PC-9 (cell line): ENCODE data around the gene HLA-DMB. TPM values are rescaled to one million over a fixed set of nuclear protein-coding genes. Genes with fewer than 3 reads are reported as not detected.

Source experiments
- BruUV-seq: library from RNA; stranded (reverse); fragments of 400-500 nt; replicated peaks from 2 replicates; lab custom pipeline; 2021; lab: Mats Ljungman, UMichigan
- CTCF ChIA-PET: fragments of 300-600 bp; sonication (Branson Sonifier 250); formaldehyde crosslinking; loops from one replicate; lab custom pipeline; 2022; ENCODE audit warnings: antibody characterized with exemption; lab: Charles Lee
- POLR2A ChIA-PET: fragments of 300-600 bp; sonication (Branson Sonifier 250); formaldehyde crosslinking; loops from one replicate; lab custom pipeline; 2022; ENCODE audit warnings: antibody characterized with exemption; ENCODE audit not compliant: unreplicated experiment; lab: Charles Lee
- DNase-seq, 2 experiments: peaks; one replicate each; pipeline versions ENCODE4 v3.0.0 to v3.0.0-alpha.2; 2015 to 2022; ENCODE audit warnings: mixed read lengths in 1 of 2
- H2AFZ ChIP-seq: fragments of 200-600 bp; sonication (generic); 2 replicates; pipeline ENCODE4 v1.8.1; 2017; ENCODE audit warnings: antibody characterized with exemption
- H3F3A ChIP-seq: fragments of 200-600 bp; sonication (generic); 2 replicates; pipeline ENCODE4 v1.8.1; 2017; ENCODE audit warnings: antibody characterized with exemption, mild to moderate bottlenecking, low read depth; ENCODE audit not compliant: insufficient read depth
- H3K27ac ChIP-seq: fragments of 200-600 bp; sonication (generic); 2 replicates; pipeline ENCODE4 v1.6.1; 2016; ENCODE audit warnings: mixed run types
- H3K27me3 ChIP-seq: fragments of 200-600 bp; sonication (generic); 2 replicates; pipeline ENCODE4 v1.6.1; 2016; ENCODE audit warnings: low read depth, mixed run types; ENCODE audit not compliant: insufficient read depth
- H3K36me3 ChIP-seq: fragments of 200-600 bp; sonication (generic); 2 replicates; pipeline ENCODE4 v1.6.1; 2016; ENCODE audit warnings: low read depth, mixed run types
- H3K4me1 ChIP-seq: fragments of 200-600 bp; sonication (generic); replicated peaks from 2 replicates; pipeline ENCODE4 v1.6.1; 2016; ENCODE audit warnings: mixed run types; ENCODE audit not compliant: insufficient read depth
- H3K4me2 ChIP-seq: fragments of 200-600 bp; sonication (generic); 2 replicates; pipeline ENCODE4 v1.6.1; 2017; ENCODE audit warnings: mixed run types
- H3K4me3 ChIP-seq: fragments of 200-600 bp; sonication (generic); 2 replicates; pipeline ENCODE4 v1.6.1; 2016; ENCODE audit warnings: mixed run types
- H3K79me2 ChIP-seq: fragments of 200-600 bp; sonication (generic); 2 replicates; pipeline ENCODE4 v1.6.1; 2017; ENCODE audit warnings: low read depth, mixed run types
- H3K9me2 ChIP-seq: fragments of 200-600 bp; sonication (generic); 2 replicates; pipeline ENCODE4 v1.8.1; 2017; ENCODE audit warnings: mild to moderate bottlenecking; ENCODE audit not compliant: insufficient read depth
- H3K9me3 ChIP-seq: fragments of 200-600 bp; sonication (generic); 2 replicates; pipeline ENCODE4 v1.8.1; 2016; ENCODE audit warnings: low read depth; ENCODE audit not compliant: insufficient read depth
- H4K20me1 ChIP-seq: fragments of 200-600 bp; sonication (generic); 2 replicates; pipeline ENCODE4 v1.8.1; 2017; ENCODE audit not compliant: insufficient read depth
- EZH2 ChIP-seq: fragments of 200-600 bp; sonication (generic); IDR thresholded peaks from 2 replicates; pipeline ENCODE4 v1.8.0; 2017; ENCODE audit warnings: antibody characterized with exemption, low read depth
- intact Hi-C: fragments of 100-400 bp; cut with micrococcal nuclease; formaldehyde crosslinking; loops from one replicate; pipeline ENCODE4 v1.10.0; 2022; ENCODE audit not compliant: unreplicated experiment
- total RNA-seq: library from RNA; stranded (reverse); gene quantifications from 2 replicates; pipeline ENCODE4 v1.2.3, GENCODE V29; 2021
- TF ChIP-seq, protein P1 (sequence below): fragments of 200-600 bp; sonication (generic); conservative IDR thresholded peaks from 2 replicates; pipeline ENCODE4 v1.6.1; 2017; ENCODE audit warnings: mixed run types, antibody characterized with exemption, mild to moderate bottlenecking, moderate library complexity

Gene HLA-DMB
- total RNA-seq, 1 experiment from 2014 or later: 1.1 TPM

DNA sequence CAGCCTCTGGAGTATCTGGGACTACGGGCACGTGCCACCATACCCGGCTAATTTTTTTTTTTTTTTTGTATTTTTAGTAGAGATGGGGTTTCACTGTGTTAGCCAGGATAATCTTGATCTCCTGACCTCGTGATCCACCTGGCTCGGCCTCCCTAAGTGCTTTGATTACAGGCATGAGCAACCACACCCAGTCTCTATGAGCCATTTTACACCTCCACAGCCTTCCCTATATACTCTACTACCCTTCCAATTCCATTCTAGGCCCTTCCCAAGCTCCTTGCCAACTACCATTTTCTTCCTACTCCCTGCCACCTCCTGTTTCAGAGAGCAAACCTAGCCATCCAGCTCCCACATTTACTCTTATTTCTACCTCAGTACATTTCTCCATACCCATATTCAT, 19.7 kb upstream of the HLA-DMB start:
- H3K79me2 ChIP-seq: peaks cover 5% of the 10 kb centered on the region
- no peak overlapping the region for H3K4me2 ChIP-seq
- no peak for TF ChIP-seq EZH2
- TF ChIP-seq, protein P1, sequence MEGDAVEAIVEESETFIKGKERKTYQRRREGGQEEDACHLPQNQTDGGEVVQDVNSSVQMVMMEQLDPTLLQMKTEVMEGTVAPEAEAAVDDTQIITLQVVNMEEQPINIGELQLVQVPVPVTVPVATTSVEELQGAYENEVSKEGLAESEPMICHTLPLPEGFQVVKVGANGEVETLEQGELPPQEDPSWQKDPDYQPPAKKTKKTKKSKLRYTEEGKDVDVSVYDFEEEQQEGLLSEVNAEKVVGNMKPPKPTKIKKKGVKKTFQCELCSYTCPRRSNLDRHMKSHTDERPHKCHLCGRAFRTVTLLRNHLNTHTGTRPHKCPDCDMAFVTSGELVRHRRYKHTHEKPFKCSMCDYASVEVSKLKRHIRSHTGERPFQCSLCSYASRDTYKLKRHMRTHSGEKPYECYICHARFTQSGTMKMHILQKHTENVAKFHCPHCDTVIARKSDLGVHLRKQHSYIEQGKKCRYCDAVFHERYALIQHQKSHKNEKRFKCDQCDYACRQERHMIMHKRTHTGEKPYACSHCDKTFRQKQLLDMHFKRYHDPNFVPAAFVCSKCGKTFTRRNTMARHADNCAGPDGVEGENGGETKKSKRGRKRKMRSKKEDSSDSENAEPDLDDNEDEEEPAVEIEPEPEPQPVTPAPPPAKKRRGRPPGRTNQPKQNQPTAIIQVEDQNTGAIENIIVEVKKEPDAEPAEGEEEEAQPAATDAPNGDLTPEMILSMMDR: no peak
- no peaks in the 10 kb centered on the region for H3K4me1 ChIP-seq
- no TSS peak for BruUV-seq
- intact Hi-C loops: no loop called here
- H3K36me3 ChIP-seq: no peaks in the 10 kb centered on the region
- ChIA-PET POLR2A (no interaction called here), CTCF (interaction anchor here (0.6 kb wide), 1 partner anchor 610 kb away, joined by 3 read pairs; no protein-coding TSS in a partner anchor)
- H3K27me3 ChIP-seq: no peaks in the 10 kb centered on the region
- no peaks in the 10 kb centered on the region for H3K9me3 ChIP-seq
- H4K20me1 ChIP-seq: no peaks in the 10 kb centered on the region
- no peaks in the 10 kb centered on the region for H3F3A ChIP-seq
- no peak for DNase-seq
- no peak overlapping the region for H3K27ac ChIP-seq
- H3K4me3 ChIP-seq: no peak overlapping the region
- H2AFZ ChIP-seq: no peak overlapping the region
- no peaks in the 10 kb centered on the region for H3K9me2 ChIP-seq

DNA sequence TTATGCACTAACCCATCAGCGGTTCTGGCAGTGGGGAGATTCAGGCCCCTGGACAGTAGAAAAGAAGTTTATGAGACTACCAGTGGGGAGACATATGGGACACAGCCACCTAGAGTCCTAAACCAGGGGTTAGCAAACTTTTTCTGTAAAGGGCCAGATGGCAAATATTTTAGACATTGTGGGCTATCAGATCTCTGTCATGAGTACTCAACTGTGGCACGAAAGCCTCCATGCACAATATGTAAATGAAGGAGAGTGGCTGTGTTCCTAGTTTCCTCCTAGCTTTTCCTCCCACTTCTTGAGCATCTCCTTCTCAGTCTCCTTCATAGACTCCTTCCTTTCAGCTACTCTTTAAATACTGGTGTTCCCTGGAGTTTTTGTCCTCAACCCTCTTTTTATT, 15.3 kb upstream of the HLA-DMB start:
- intact Hi-C loops: no loop called here
- Histone ChIP-seq H3K27ac (no peak overlapping the region), H3K9me3 (no peaks in the 10 kb centered on the region), H3F3A (0 out of 2 replicates have a peak, but pooled peaks cover 3% of the 10 kb centered on the region), H3K79me2 (no peaks in the 10 kb centered on the region), H3K4me1 (peaks cover 4% of the 10 kb centered on the region), H3K9me2 (no peaks in the 10 kb centered on the region), H3K4me3 (no peak overlapping the region), H3K36me3 (no peaks in the 10 kb centered on the region), H3K27me3 (no peaks in the 10 kb centered on the region), H4K20me1 (no peaks in the 10 kb centered on the region), H2AFZ (no peak overlapping the region), H3K4me2 (no peak overlapping the region)
- no peak for DNase-seq
- no TSS peak for BruUV-seq
- TF ChIP-seq, protein P1: no peak
- ChIA-PET CTCF (no interaction called here), POLR2A (no interaction called here)

DNA sequence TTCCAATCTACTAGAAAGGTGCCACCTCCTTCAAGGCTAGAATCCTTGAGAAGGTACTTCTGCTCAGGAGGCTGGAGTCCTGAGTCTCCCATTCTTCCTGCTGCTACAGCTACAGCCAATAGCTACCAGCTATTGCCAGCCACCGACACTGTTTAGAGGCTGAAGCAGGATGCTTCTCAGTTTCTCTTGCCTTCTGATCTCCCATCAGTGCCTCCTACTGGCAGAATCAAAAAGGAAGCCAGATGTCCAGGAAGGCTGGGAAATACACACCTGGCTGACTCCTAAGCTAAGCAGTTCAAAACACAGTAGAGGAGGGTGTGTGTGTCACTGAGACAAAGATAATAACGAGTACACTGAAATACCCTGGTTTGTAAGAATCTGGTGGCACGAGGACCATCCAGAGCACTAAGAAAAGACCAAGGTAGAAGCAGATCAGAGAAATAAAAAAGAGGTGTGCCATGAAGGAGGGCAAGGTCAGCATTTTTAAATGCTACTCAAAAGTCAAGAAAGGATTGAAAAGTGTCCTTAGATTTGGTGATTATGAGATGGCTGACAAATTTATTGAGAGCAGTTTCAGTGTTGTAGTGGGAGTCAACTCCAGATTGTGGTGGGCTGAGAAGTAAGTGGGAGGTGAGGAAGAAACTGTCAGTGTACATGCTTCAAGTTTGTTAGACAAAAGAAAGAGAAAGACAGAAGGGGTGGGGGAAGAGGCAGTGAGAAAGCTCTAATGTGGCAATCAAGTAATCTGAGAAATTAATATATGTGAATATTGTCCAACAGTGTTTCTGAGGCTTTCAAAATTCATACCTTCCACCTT, 14.4 kb upstream of the HLA-DMB start:
- Histone ChIP-seq H4K20me1 (no peaks in the 10 kb centered on the region), H3K27ac (no peak overlapping the region), H2AFZ (no peak overlapping the region), H3K4me2 (no peak overlapping the region), H3K4me3 (no peak overlapping the region), H3K79me2 (no peaks in the 10 kb centered on the region), H3K9me2 (no peaks in the 10 kb centered on the region), H3K36me3 (no peaks in the 10 kb centered on the region), H3K9me3 (no peaks in the 10 kb centered on the region), H3K27me3 (no peaks in the 10 kb centered on the region), H3K4me1 (peaks cover 4% of the 10 kb centered on the region), H3F3A (0 out of 2 replicates have a peak, but pooled peaks cover 3% of the 10 kb centered on the region)
- intact Hi-C loops: no loop called here
- ChIA-PET POLR2A (interaction anchor here (0.5 to 0.6 kb wide), 2 partner anchors 60 to 713 kb away, joined by 4 to 10 read pairs; no protein-coding TSS in a partner anchor), CTCF (interaction anchor here (0.6 to 1.2 kb wide), 4 partner anchors 22 to 88 kb away, joined by 3 to 5 read pairs (median 4); no protein-coding TSS in a partner anchor)
- BruUV-seq: no TSS peak
- TF ChIP-seq EZH2: no peak
- TF ChIP-seq, protein P1: peak; percentile 33; the same call in 1 of the 2 replicates
- DNase-seq: no peak
